Hepatic stellate cell (primary cell): ENCODE results near the gene NFASC.
A peak's percentile ranks its signal among the peaks of the same experiment; 100 is the strongest.

Experiments used
- DNase-seq: peaks from one replicate; pipeline ENCODE4 v3.0.0; 2011; ENCODE audit warnings: low spot score

Gene NFASC

GRCh38 chr1:204928671-204929486 lies 58.2 kb downstream of the NFASC start:
- no peak for DNase-seq

GRCh38 chr1:204929487-204930154 lies 59.0 kb downstream of the NFASC start:
- no peak for DNase-seq

GRCh38 chr1:204930155-204930523 lies 59.5 kb downstream of the NFASC start:
- no peak for DNase-seq

GRCh38 chr1:204931313-204931712 lies 60.7 kb downstream of the NFASC start:
- no peak for DNase-seq

- DNase-seq, result no peak
Measured at GRCh38 chr1:204931768-204932572, 61.3 kb downstream of the NFASC start.

GRCh38 chr1:204932573-204932909 lies 61.9 kb downstream of the NFASC start:
- no peak for DNase-seq

GRCh38 chr1:204935155-204935554 lies 64.5 kb downstream of the NFASC start:
- no peak for DNase-seq

- no peak for DNase-seq
Measured at GRCh38 chr1:204936765-204937164, 66.1 kb downstream of the NFASC start.

- no peak for DNase-seq
Measured at GRCh38 chr1:204937901-204938300, 67.2 kb downstream of the NFASC start.

- no peak for DNase-seq
Measured at GRCh38 chr1:204940591-204940990, 69.9 kb downstream of the NFASC start.

GRCh38 chr1:204941421-204942338 lies 71.0 kb downstream of the NFASC start:
- DNase-seq, result peak; percentile 55

- DNase-seq, result no peak
Measured at GRCh38 chr1:204943495-204943894, 72.8 kb downstream of the NFASC start.

- DNase-seq, result no peak
Measured at GRCh38 chr1:204944662-204945061, 74.0 kb downstream of the NFASC start.

- DNase-seq, result no peak
Measured at GRCh38 chr1:204945565-204945977, 74.9 kb downstream of the NFASC start.

- no peak for DNase-seq
Measured at GRCh38 chr1:204946640-204947039, 76.0 kb downstream of the NFASC start.

GRCh38 chr1:204947338-204947737 lies 76.7 kb downstream of the NFASC start:
- DNase-seq, result no peak

GRCh38 chr1:204947747-204948146 lies 77.1 kb downstream of the NFASC start:
- no peak for DNase-seq

- no peak for DNase-seq
Measured at GRCh38 chr1:204950353-204951001, 79.8 kb downstream of the NFASC start.

GRCh38 chr1:204958317-204959307 lies 88.0 kb downstream of the NFASC start:
- DNase-seq, result no peak

- DNase-seq, result no peak
Measured at GRCh38 chr1:204959374-204959773, 88.7 kb downstream of the NFASC start.
